Activated effector memory CD4-positive, alpha-beta T cell treated with anti-CD3 and anti-CD28 coated beads, Interleukin-2, amount 50 U/mL, for 16 hours (primary cell): ENCODE results near the gene TIGAR.
A peak's percentile ranks its signal among the peaks of the same experiment; 100 is the strongest.

Experiments used
- DNase-seq: peaks from one replicate; pipeline ENCODE4 v3.0.0-alpha.2; 2020

TIGAR gene

GRCh38 chr12:4282892-4283511 lies 38.0 kb upstream of the TIGAR start:
- DNase-seq: no peak

GRCh38 chr12:4283512-4284255 lies 37.3 kb upstream of the TIGAR start:
- no peak for DNase-seq

- DNase-seq: no peak
These were observed 36.7 kb upstream of the TIGAR start for GRCh38 chr12:4284306-4284705.

GRCh38 chr12:4285070-4285469 lies 35.9 kb upstream of the TIGAR start:
- no peak for DNase-seq

- DNase-seq: no peak
These were observed 34.8 kb upstream of the TIGAR start for GRCh38 chr12:4286228-4286627.

- DNase-seq: no peak
These were observed 34.2 kb upstream of the TIGAR start for GRCh38 chr12:4286771-4287317.

GRCh38 chr12:4287325-4288211 lies 33.4 kb upstream of the TIGAR start:
- DNase-seq: no peak

- DNase-seq: peak; percentile 64
These were observed 32.5 kb upstream of the TIGAR start for GRCh38 chr12:4288296-4289131.

GRCh38 chr12:4289231-4289878 lies 31.7 kb upstream of the TIGAR start:
- DNase-seq: peak; percentile 53

GRCh38 chr12:4289998-4290790 lies 30.8 kb upstream of the TIGAR start:
- DNase-seq: peak; percentile 50

GRCh38 chr12:4292341-4293073 lies 28.5 kb upstream of the TIGAR start:
- DNase-seq: no peak

GRCh38 chr12:4293299-4293965 lies 27.6 kb upstream of the TIGAR start:
- peak; percentile 80 for DNase-seq

GRCh38 chr12:4293966-4294505 lies 27.0 kb upstream of the TIGAR start:
- peak; percentile 62 for DNase-seq

GRCh38 chr12:4296751-4297150 lies 24.3 kb upstream of the TIGAR start:
- DNase-seq: no peak

GRCh38 chr12:4297617-4298016 lies 23.4 kb upstream of the TIGAR start:
- DNase-seq: no peak

- DNase-seq: no peak
These were observed 20.1 kb upstream of the TIGAR start for GRCh38 chr12:4300883-4301282.

- DNase-seq: no peak
These were observed 19.0 kb upstream of the TIGAR start for GRCh38 chr12:4301932-4302501.

- DNase-seq: no peak
These were observed 18.1 kb upstream of the TIGAR start for GRCh38 chr12:4302881-4303280.

GRCh38 chr12:4303750-4304149 lies 17.3 kb upstream of the TIGAR start:
- DNase-seq: no peak
